GM19397 (cell line): ENCODE data around the gene APOBR.
A peak's percentile ranks its signal among the peaks of the same experiment; 100 is the strongest.
"Not testable (repeated sequence)": the region's sequence is repeated elsewhere in the genome, so short reads cannot be mapped to it uniquely, and the experiment has no call there.

Experiments
- ATAC-seq: cut with Tn5 transposase; IDR thresholded peaks from one replicate; pipeline ENCODE4 v1.9.1; 2021; ENCODE audit warnings: mild to moderate bottlenecking, moderate library complexity; ENCODE audit not compliant: unreplicated experiment

Gene APOBR, protein sequence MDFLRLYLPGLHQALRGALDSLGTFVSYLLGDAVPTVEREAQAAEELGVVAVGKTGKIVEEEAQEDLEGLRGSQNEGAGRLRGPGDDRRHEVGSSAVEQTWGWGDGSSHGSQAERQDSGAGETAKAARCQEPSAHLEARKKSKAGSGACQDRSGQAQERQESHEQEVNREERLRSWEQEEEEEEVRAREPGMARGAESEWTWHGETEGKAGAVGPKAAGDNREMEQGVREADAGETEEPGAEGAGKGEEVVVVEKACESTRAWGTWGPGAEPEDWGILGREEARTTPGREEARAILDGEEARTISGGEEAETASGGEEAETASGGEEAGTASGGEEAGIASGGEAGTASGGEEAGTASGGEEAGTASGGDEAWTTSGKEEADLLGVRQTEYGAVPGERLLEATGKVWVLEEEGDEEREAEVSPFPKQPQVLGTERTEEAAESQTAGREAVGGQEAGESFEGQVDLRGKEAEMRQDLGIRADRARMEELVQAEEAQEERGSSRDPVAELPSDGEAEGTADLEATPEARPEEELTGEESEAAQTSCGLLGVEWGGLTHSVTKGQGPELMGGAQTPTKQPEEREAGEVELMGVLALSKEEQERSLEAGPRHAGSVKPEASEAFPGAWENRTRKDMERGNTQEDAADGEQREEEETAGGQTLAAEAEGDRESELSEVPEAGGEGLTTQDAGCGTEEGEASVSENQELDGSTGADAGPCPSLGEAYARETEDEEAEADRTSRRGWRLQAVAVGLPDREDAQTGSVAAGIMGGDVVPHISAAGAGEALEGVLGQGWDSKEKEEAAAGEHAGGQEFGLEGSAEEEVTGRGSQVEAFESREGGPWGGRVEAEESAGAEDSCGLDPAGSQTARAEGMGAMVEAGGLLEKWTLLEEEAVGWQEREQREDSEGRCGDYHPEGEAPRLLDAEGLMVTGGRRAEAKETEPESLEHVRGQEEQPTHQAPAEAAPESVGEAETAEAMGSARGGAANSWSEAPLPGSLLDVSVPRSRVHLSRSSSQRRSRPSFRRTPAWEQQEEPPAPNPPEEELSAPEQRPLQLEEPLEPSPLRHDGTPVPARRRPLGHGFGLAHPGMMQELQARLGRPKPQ

DNA sequence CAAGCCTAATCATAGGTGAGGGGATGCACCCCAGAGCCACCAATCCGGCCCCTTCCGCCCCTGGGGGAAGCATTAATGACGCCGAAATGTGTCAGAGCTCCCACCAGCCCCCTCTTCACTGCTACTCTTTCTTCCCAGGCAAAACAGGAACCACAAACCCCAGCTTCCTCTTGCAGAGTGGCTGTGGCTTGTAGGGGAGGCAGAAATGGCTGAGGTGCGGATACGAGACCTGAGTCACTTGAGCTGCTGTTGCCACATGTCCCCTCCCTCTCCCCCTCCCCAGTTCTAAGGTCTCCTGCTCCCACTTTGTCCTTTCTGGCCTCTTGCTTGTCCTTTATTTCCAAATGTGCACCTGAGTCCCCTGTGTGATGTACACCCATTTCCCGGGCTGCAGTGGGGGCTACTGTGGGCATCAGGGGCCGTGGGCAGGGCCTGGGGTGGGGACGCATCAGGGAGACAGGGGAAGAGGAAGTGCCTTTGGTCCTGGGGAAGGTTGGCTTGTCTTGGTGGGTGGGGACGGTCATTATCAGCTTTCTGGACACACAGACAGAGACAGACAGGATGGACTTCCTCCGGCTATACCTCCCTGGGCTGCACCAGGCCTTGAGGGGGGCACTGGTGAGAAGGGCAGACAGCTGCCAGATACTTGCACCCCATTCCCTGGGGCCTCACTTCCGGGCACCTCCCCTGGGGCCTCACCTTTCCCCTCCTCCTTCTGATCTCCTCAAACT, at the start of gene APOBR:
Gene APOBR, plus strand, starts transcription at position 523 of the 731 bp plus-strand sequence. Its CDS starts 39 bp downstream, at position 562.
- ATAC-seq: peak; percentile 32

DNA sequence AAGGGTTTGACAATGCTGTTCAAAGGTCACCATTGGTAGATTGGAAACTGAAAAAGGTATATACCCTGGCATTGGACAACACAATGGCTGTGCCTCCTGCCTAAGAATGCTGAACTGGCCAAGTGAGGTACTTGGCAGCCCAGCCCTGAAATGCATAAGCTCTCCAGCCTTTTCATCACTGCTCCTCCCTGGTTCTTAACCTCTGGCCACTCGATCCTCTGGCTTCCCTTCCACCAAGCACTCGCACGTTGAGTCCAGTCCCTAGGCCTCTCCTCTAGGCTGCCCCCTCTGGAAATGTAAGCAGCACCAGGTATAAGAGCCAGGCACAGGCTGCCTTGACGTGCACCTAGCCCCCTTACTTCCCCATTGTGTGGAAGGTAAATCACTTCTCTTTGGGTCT, 48.1 kb upstream of the APOBR start:
- not testable (repeated sequence) for ATAC-seq

DNA sequence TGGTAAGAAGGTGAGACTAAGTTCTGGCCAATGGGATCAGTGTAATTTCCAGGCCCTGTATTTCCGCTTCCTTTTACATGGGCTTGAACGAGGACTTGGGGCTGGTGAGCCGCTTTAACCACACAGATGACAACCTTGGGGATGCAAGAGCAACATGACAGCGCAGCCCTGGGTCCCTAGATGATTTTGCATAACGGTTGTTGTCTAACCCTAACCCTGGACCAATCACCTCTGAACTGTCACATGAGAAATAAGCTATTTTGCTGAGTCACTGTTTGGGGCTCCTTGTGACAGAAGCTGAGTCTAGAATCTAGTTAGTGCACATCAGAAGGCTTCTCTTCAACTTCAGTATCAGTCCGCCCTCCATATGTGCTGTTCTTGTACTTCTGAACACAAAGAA, 47.4 kb upstream of the APOBR start:
- not testable (repeated sequence) for ATAC-seq

DNA sequence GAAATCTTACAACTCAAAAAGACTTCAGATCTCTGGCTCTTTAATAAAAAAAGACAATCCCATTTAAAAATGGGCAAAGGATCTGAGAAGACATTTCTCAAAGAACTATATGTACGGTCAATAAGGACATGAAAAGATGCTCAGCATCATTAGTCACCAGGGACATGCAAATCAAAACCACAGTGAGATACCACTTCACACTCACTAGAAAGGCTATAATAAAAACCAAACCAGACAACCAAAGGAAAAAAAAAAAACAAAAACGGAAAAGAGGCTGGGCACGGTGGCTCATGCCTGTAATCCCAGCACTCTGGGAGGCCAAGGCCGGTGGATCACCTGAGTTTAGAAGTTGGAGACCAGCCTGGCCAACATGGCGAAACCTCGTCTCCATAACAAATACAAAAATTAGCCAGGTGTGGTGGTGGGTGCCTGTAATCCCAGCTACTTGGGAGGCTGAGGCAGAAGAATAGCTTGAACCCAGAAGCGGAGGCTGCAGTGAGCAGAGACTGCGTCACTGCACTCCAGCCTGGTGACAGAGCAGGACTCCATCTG, 20.7 kb upstream of the APOBR start:
- no peak for ATAC-seq

DNA sequence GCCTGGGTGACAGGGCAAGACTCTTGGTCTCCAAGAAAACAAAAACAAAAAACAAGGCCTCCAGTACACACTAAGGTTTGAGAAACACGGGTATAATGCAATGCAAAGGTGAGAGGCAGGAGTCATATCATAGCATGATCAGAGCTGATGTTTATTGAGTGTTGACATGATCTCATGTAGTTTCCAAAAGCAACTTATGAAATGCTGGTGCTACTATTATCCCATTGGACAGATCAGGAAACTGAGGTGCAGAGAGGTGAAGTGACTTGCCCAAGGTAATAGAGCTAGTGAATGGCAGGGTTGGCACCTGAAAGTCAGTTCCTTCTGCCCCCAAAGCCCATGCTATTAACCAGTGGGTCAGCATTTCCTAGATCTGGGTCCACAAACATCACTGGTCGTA, 19.2 kb upstream of the APOBR start:
- ATAC-seq: no peak

DNA sequence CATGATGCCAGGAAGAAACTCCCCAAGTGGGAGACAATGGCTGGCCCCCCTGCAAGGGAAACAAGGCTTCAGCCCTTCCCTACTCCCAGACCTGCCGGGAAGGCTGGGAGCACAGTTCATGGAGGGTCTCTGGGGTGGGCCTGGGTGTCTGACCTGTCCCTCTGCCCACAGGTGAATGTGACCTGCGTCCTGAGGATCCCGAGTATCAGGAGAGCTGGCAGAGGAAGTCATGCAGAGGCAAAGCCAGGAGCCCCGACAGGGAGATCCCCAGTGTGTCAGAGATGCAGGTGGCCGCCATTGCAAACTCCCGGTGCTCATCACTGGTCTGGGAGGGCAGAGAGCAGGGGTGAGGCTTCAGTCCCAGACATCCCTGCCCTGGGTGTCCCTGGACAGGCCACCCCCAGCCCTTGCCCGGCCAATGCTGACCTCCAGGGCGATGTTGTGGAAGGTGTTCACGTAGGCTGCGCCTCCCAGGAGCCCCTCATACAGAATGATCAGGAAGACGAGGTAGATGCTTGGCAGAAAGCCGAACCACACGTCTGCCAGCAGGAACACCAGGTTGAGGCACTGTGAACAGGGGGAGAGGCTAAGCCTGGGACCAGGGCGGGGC, 17.0 kb upstream of the APOBR start:
- ATAC-seq: no peak

DNA sequence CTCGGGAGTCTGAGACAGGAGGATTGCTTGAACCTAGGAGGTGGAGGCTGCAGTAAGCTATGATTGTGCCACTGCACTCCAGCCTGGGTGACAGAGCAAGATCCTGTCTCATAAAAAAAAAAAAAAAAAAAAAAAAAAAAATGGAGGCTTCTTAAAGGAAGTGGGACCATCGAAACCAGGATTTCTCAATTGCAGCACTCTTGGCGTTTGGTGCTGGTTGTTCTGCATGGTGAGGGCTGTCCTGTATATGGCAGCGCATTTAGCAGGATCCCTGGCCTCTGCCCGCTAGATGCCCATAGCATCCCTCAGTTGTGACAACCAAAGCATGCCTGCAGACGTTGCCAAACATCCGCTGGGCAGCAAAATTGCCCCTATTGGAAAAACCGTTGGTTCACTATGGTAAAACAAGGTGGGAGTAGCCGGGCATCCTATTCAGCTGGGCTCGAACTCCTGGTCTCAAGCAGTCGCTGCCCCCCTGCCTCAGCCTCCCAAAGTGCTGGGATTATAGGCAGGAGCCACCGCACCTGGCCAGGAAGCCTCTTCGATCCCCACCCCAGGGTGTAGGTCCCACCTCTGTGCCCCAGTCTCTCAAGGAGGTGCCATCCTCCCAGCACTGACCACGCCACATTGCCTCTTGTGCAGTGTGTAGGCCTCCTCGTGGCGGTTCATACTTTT, 15.8 kb upstream of the APOBR start:
- ATAC-seq: no peak

DNA sequence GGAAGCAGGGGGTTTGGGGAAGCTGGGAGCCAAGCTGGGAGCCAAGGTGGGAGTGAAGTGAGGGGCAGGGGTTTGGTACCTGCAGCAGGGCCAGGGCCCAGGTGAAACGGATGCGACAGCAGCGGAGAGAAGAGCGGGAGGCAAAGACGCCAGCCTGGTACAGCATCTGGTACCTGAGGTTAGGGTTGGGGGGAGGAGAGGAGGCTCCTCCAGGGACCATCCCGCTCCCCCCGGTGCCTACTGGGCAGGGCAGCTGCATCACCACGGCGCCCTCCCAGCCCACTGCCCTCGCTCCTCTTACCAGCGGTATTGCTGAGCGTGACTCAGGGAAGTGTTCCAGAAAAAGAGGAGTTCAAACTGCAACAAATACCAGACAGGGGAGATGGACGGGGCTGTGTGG, 12.4 kb upstream of the APOBR start:
- ATAC-seq: no peak

DNA sequence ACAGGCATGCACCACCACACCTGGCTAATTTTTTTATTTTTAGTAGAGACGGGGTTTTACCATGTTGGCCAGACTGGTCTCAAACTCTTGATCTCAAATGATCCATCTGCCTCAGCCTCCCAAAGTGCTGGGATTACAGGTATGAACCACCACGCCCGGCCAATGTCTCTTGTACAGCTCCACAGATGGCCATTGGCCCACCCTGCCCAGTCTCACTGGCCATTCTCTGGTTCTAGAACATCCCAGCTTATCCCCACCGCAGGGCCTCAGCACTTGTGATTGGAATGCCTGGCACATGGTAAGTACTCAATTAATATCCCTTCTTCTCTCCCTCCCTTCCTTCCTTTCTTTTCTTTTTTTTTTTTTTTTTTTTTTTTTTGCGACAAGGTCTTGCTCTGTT, 11.1 kb upstream of the APOBR start:
- not testable (repeated sequence) for ATAC-seq

DNA sequence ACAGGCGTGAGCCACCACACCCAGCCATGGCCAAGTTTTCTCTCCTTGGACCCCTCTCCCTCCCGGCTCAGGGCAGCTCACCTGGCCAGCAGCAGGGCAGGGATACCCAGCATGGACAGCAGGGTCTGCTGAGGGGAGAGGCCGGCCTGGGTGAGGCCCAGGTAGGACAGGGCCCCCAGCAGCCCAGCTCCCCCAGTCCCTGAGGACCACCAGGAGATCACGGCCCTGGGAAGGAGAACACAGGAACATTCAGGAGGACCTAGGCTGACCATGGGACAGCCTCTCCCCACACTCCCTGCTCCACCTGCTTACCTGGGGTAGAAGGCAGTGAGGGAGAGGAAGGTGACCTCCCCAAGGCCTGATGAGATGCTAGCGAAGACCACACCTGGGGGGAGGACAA, 8.2 kb upstream of the APOBR start:
- no peak for ATAC-seq

DNA sequence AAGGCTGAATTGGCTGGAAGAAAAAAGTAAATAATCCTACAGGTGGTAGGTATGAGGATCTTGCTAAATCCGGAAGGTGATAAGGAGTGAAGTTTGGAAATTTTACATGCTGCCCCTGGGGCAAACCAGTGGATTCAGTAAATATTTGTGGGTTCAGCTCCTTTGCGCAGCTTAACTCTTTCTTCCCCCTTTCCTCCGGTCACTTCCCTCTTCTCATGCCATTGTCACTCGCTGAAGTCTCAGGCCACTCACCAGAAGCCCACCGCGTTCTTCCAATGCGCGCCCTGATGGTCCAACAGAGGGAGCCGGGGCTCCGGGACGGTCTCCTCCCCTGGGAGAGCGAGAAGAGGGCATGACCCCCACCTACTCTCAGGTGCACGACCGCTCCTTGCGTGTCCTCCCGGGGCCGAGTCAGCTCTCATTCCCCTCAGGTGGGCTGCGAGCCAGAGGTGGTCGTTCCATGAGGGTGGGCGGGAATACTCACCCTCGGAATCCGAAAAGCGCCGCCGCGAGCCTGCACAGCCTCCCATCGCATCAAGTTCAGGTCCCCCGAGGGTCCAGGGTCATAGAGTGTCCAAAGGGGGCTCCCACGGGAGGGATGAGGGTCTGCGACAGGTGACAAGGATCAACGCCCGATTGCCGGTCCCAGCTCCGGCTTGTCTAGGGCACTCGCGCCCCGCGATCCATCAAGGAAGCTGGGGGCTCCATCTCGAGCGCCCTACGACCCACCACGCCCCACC, 3.0 kb upstream of the APOBR start:
- ATAC-seq: no peak

DNA sequence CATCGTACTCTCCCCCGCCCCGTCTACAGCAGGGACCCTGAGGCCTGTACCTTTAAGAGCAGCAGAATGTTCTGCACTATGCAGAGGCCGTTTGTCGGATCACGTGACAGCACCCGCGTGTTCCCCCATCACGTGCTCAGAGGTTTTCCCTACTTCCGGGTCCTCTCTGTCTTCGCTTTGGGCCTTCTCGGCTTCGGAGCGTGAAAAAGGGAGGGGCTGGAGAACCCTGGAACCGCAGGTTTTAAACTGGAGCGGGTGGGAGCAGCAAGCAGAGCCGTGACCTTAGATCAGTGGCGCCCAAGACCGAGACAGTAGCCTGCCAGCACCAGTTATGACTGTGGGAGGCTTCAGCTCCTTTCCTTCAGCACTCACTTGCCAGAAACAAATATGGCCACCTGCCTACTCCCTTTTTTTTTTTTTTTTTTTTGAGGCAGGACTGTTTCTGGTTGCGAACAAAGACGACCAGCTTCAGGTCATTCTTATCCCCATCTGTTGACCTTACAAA, 2.4 kb upstream of the APOBR start, which contains the start of gene CLN3:
Gene CLN3, minus strand, starts transcription at position 105 of the 505 bp plus-strand sequence. CDS start 315 bp downstream, outside the sequence.
- ATAC-seq: peak; percentile 76

DNA sequence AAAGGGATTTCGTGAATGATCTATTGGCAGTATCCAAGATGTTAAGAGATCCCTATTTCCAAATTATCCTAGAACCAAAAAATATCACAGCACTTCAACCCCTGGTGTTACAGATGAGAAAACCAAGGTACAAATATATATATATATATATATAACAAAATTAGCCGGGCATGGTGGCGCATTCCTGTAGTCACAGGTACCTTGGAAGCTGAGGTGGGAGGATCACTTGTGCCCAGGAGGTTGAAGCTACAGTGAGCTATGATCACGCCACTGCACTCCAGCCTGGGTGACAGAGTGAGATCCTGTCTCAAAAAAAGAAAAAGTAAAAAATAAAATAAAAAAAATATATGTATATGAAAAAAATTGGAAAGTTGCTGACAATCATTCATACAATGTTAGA, 1.9 kb upstream of the APOBR start:
- no peak for ATAC-seq

DNA sequence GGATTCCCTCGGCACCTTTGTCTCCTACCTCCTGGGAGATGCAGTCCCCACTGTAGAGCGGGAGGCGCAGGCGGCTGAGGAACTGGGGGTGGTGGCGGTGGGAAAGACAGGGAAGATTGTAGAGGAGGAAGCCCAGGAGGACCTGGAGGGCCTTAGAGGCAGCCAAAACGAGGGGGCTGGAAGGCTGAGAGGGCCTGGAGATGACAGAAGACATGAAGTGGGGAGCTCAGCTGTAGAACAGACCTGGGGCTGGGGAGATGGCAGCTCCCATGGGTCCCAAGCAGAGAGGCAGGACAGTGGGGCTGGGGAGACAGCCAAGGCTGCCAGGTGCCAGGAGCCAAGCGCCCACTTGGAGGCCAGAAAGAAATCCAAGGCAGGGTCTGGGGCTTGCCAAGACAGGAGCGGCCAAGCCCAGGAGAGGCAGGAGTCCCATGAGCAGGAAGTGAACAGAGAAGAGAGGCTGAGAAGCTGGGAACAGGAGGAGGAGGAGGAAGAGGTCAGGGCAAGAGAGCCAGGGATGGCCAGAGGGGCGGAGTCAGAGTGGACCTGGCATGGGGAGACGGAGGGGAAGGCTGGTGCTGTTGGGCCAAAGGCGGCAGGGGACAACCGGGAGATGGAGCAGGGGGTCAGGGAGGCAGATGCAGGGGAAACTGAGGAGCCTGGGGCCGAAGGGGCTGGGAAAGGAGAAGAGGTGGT, 803 bp downstream of the APOBR start:
- ATAC-seq: no peak

DNA sequence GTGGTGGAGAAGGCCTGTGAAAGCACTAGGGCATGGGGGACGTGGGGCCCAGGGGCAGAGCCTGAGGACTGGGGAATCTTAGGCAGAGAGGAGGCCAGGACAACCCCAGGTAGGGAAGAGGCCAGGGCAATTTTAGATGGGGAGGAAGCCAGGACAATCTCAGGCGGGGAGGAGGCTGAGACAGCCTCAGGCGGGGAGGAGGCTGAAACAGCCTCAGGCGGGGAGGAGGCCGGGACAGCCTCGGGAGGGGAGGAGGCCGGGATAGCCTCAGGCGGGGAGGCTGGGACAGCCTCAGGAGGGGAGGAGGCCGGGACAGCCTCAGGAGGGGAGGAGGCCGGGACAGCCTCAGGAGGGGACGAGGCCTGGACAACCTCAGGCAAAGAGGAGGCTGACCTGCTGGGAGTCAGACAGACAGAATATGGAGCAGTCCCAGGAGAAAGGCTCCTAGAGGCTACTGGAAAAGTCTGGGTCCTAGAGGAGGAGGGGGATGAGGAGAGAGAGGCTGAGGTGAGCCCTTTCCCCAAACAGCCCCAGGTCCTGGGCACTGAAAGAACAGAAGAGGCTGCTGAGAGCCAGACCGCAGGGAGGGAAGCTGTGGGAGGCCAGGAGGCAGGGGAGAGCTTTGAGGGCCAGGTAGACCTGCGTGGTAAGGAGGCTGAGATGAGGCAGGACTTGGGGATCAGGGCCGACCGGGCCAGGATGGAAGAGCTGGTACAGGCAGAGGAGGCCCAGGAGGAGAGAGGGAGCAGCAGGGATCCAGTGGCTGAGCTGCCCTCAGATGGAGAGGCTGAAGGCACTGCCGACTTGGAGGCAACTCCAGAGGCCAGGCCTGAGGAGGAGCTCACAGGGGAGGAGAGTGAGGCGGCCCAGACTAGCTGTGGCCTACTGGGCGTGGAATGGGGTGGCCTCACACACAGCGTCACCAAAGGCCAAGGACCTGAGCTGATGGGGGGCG, 1.6 kb downstream of the APOBR start:
- ATAC-seq: no peak

DNA sequence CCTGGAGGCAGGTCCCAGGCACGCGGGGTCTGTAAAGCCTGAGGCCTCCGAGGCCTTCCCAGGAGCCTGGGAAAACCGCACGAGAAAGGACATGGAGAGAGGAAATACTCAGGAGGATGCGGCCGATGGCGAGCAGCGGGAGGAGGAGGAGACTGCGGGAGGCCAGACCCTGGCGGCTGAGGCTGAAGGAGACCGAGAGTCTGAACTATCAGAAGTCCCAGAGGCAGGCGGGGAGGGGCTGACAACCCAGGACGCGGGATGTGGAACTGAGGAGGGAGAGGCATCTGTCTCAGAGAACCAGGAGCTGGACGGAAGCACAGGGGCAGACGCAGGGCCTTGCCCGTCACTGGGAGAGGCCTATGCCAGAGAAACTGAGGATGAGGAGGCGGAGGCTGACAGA, 2.4 kb downstream of the APOBR start:
- no peak for ATAC-seq

DNA sequence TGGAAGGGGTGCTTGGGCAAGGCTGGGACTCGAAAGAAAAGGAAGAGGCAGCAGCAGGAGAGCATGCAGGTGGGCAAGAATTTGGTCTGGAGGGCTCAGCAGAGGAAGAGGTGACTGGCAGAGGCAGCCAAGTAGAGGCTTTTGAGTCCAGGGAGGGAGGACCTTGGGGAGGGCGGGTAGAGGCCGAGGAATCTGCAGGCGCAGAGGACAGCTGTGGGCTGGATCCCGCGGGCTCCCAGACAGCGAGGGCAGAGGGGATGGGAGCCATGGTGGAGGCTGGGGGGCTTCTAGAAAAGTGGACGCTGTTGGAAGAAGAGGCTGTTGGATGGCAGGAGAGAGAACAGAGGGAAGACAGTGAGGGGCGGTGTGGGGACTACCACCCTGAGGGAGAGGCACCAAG, 2.9 kb downstream of the APOBR start:
- no peak for ATAC-seq
